Bone marrow (tissue), 2 donors: ENCODE data around the gene AK9.
"Not testable (repeated sequence)": the region's sequence is repeated elsewhere in the genome, so short reads cannot be mapped to it uniquely, and the experiment has no call there.

Source experiments
- DNase-seq, 2 donors: peaks; one replicate each; lab custom pipeline; 2025; lab: John Stamatoyannopoulos, UW

Gene AK9

GRCh38 chr6:109625199-109625598 lies 65.8 kb downstream of the AK9 start:
- no peak for DNase-seq

- no peak for DNase-seq
Measured at GRCh38 chr6:109623288-109623687, 67.7 kb downstream of the AK9 start.

- DNase-seq: no peak
Measured at GRCh38 chr6:109612268-109612667, 78.7 kb downstream of the AK9 start.

- DNase-seq: no peak
Measured at GRCh38 chr6:109611502-109611901, 79.5 kb downstream of the AK9 start.

GRCh38 chr6:109610590-109610989 lies 80.4 kb downstream of the AK9 start:
- DNase-seq: no peak

- DNase-seq: no peak
Measured at GRCh38 chr6:109609737-109610136, 81.3 kb downstream of the AK9 start.

- no peak for DNase-seq
Measured at GRCh38 chr6:109606359-109606758, 84.6 kb downstream of the AK9 start.

GRCh38 chr6:109595998-109596397 lies 95.0 kb downstream of the AK9 start:
- DNase-seq: no peak

- DNase-seq: no peak
Measured at GRCh38 chr6:109580519-109580918, 110.5 kb downstream of the AK9 start.

GRCh38 chr6:109579361-109579760 lies 111.6 kb downstream of the AK9 start:
- DNase-seq: no peak

GRCh38 chr6:109569901-109570300 lies 121.1 kb downstream of the AK9 start:
- not testable (repeated sequence) for DNase-seq

GRCh38 chr6:109561844-109562243 lies 129.2 kb downstream of the AK9 start:
- DNase-seq: no peak

GRCh38 chr6:109531446-109531845 lies 159.6 kb downstream of the AK9 start:
- no peak for DNase-seq

GRCh38 chr6:109527989-109528388 lies 163.0 kb downstream of the AK9 start:
- DNase-seq: no peak

- DNase-seq: peak; percentile 4 to 45
Measured at GRCh38 chr6:109526905-109527628, 163.9 kb downstream of the AK9 start.

GRCh38 chr6:109524129-109524528 lies 166.9 kb downstream of the AK9 start:
- no peak for DNase-seq

GRCh38 chr6:109523478-109523877 lies 167.5 kb downstream of the AK9 start:
- DNase-seq: no peak

- peak in 1 of 2 donors; percentile 60 for DNase-seq
Measured at GRCh38 chr6:109521080-109521479, 169.9 kb downstream of the AK9 start.

GRCh38 chr6:109519647-109520046 lies 171.4 kb downstream of the AK9 start:
- not testable (repeated sequence) for DNase-seq

- DNase-seq: no peak
Measured at GRCh38 chr6:109516929-109517328, 174.1 kb downstream of the AK9 start.

- DNase-seq: no peak
Measured at GRCh38 chr6:109515781-109516409, 175.1 kb downstream of the AK9 start.

- DNase-seq: no peak
Measured at GRCh38 chr6:109514946-109515345, 176.1 kb downstream of the AK9 start.

- DNase-seq: no peak
Measured at GRCh38 chr6:109513571-109514071, 177.4 kb downstream of the AK9 start.
